Activated CD8-positive, alpha-beta memory T cell treated with anti-CD3 and anti-CD28 coated beads for 24 hours (primary cell): ENCODE results near the gene WNT4.

Source experiments
- DNase-seq: peaks from one replicate; pipeline ENCODE4 v3.0.0-alpha.2; 2020

The WNT4 gene

GRCh38 chr1:22163137-22163536 is 20.2 kb upstream of the WNT4 start:
- DNase-seq: no peak

GRCh38 chr1:22159891-22160290 is 17.0 kb upstream of the WNT4 start:
- no peak for DNase-seq

- no peak for DNase-seq
These were observed 15.8 kb upstream of the WNT4 start for GRCh38 chr1:22158654-22159053.

GRCh38 chr1:22157359-22157966 is 14.6 kb upstream of the WNT4 start:
- no peak for DNase-seq

- DNase-seq: no peak
These were observed 12.6 kb upstream of the WNT4 start for GRCh38 chr1:22155517-22155916.

GRCh38 chr1:22154626-22155025 is 11.7 kb upstream of the WNT4 start:
- no peak for DNase-seq

GRCh38 chr1:22153660-22154437 is 11.0 kb upstream of the WNT4 start:
- DNase-seq: no peak

GRCh38 chr1:22150923-22151322 is 8.0 kb upstream of the WNT4 start:
- no peak for DNase-seq

- peak; percentile 65 for DNase-seq
These were observed 407 bp downstream of the WNT4 start for GRCh38 chr1:22142315-22143064.

- peak; percentile 62 for DNase-seq
These were observed 1.2 kb downstream of the WNT4 start for GRCh38 chr1:22141554-22142314.

- DNase-seq: no peak
These were observed 2.2 kb downstream of the WNT4 start for GRCh38 chr1:22140694-22141093.

- DNase-seq: no peak
These were observed 3.1 kb downstream of the WNT4 start for GRCh38 chr1:22139817-22140216.

- no peak for DNase-seq
These were observed 3.8 kb downstream of the WNT4 start for GRCh38 chr1:22139066-22139594.

GRCh38 chr1:22137004-22137720 is 5.7 kb downstream of the WNT4 start:
- no peak for DNase-seq

GRCh38 chr1:22133931-22134324 is 9.0 kb downstream of the WNT4 start:
- DNase-seq: no peak

GRCh38 chr1:22133247-22133930 is 9.5 kb downstream of the WNT4 start:
- DNase-seq: no peak

GRCh38 chr1:22132517-22133235 is 10.2 kb downstream of the WNT4 start:
- no peak for DNase-seq

- DNase-seq: peak; percentile 84
These were observed 10.9 kb downstream of the WNT4 start for GRCh38 chr1:22131875-22132486.

GRCh38 chr1:22131062-22131461 is 11.8 kb downstream of the WNT4 start:
- no peak for DNase-seq

GRCh38 chr1:22129501-22130117 is 13.3 kb downstream of the WNT4 start:
- DNase-seq: no peak
